ENCODE measurements around the gene HFE.

Gene HFE

GRCh38 chr6:26142026-26142425 is 54.8 kb downstream of the HFE start:
- no peak for TF ChIP-seq CTCF (IDR thresholded peaks at IDR 0.05; ENCODE audit: borderline replicate concordance, insufficient read depth, low read depth, low read length)
- H3K4me3 ChIP-seq (ENCODE audit: low read depth, low read length) = no peak overlapping the region

Measured in GM12875 (cell line).